Thyroid gland (tissue), 4 donors: Measurements from ENCODE around the gene CABP2. TPM values are rescaled to one million over a fixed set of nuclear protein-coding genes. Genes with fewer than 3 reads are reported as not detected.

Experiments used
- DNase-seq, 2 donors: peaks; one replicate each; pipeline ENCODE4 v3.0.0-alpha.2; 2019
- H3K27ac ChIP-seq, 3 donors: fragments of 200-600 bp; sonication (generic); 1 replicate in 2 of 3; 2 replicates in 1 of 3; pipeline ENCODE4 v1.5.1; 2016 to 2019; ENCODE audit warnings: mild to moderate bottlenecking in 1 of 3, moderate library complexity in 1 of 3
- H3K27me3 ChIP-seq: fragments of 200-600 bp; sonication (generic); one replicate; pipeline ENCODE4 v1.5.1; 2019
- H3K36me3 ChIP-seq, 2 donors: fragments of 200-600 bp; sonication (generic); one replicate each; pipeline ENCODE4 v1.5.1; 2016 to 2019
- H3K4me1 ChIP-seq, 2 donors: fragments of 200-600 bp; sonication (generic); one replicate each; pipeline ENCODE4 v1.5.1; 2017 to 2019
- H3K4me3 ChIP-seq, 3 donors: fragments of 200-600 bp; sonication (generic); replicated peaks in 1 of 3; 1 replicate in 2 of 3; 2 replicates in 1 of 3; pipeline ENCODE4 v1.5.1; 2016; ENCODE audit warnings: mild to moderate bottlenecking in 1 of 3
- H3K9me3 ChIP-seq: fragments of 200-600 bp; sonication (generic); one replicate; pipeline ENCODE4 v1.5.1; 2017
- POLR2A ChIP-seq, 2 donors: fragments of 450-650 bp; IDR thresholded peaks; one replicate each; pipeline ENCODE4 v1.6.1; 2017; ENCODE audit warnings: antibody characterized with exemption in 2 of 2, mild to moderate bottlenecking in 2 of 2, moderate library complexity in 1 of 2
- WGBS, 2 donors: methylation state at CpG; one replicate each; pipeline ENCODE4 v1.1.5; 2017; 5-methylcytosine and 5-hydroxymethylcytosine counted together
- intact Hi-C: fragments of 100-400 bp; cut with DNase I; formaldehyde crosslinking; loops from one replicate; pipeline ENCODE4 v1.15.1; 2023
- total RNA-seq, 4 donors: library from RNA; depleted of rRNA; stranded (reverse); fragments of >200 nt; gene quantifications; one replicate each; pipeline ENCODE4 v1.2.3, GENCODE V29; 2016
- TF ChIP-seq, protein P1 (sequence below), 6 experiments: fragments of 200-600 bp in 3 of 6; fragments of 450-650 bp in 3 of 6; sonication (generic) in 3 of 6; IDR thresholded peaks; one replicate each; pipeline ENCODE4 v1.5.1; 2016 to 2019; ENCODE audit warnings: antibody characterized with exemption in 6 of 6, mild to moderate bottlenecking in 2 of 6, inconsistent platforms in 1 of 6, moderate library complexity in 1 of 6

Gene CABP2
- total RNA-seq, 4 donors from 2014 or later: not detected

DNA sequence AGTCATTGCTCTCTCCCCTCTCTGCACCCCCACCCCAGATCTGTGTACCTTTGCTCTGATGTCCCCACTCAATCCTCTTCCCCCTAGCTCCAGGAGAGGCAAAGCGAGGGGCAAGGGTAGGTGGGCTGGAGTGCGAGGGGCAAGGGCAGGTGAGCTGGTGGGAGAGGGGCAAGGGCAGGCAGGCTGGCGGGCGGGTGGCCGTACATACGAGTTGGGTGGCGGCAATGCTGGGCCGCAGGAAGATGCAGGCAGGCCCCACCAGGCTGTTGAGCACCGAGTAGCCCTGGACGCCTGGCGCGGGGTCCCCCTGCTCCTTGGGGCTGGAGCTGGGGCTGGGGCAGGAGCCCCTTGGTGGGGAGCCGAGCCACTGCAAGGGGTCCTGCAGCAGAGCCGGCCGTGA, 908 bp downstream of the CABP2 start:
- no peaks in the 10 kb centered on the region for H3K27me3 ChIP-seq
- no peaks in the 10 kb centered on the region for H3K4me1 ChIP-seq
- WGBS, 2 donors: 93 to 95% methylated on average over 12 of the region's 15 CpGs
- H3K27ac ChIP-seq: no peak overlapping the region
- intact Hi-C loops: no loop called here
- H3K9me3 ChIP-seq: no peaks in the 10 kb centered on the region
- no peak for DNase-seq
- H3K4me3 ChIP-seq: no peak overlapping the region
- TF ChIP-seq, protein P1, sequence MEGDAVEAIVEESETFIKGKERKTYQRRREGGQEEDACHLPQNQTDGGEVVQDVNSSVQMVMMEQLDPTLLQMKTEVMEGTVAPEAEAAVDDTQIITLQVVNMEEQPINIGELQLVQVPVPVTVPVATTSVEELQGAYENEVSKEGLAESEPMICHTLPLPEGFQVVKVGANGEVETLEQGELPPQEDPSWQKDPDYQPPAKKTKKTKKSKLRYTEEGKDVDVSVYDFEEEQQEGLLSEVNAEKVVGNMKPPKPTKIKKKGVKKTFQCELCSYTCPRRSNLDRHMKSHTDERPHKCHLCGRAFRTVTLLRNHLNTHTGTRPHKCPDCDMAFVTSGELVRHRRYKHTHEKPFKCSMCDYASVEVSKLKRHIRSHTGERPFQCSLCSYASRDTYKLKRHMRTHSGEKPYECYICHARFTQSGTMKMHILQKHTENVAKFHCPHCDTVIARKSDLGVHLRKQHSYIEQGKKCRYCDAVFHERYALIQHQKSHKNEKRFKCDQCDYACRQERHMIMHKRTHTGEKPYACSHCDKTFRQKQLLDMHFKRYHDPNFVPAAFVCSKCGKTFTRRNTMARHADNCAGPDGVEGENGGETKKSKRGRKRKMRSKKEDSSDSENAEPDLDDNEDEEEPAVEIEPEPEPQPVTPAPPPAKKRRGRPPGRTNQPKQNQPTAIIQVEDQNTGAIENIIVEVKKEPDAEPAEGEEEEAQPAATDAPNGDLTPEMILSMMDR (IDR thresholded peaks at IDR 0.05): no peak
- no peak for TF ChIP-seq POLR2A (IDR thresholded peaks at IDR 0.05)
- no peaks in the 10 kb centered on the region for H3K36me3 ChIP-seq

DNA sequence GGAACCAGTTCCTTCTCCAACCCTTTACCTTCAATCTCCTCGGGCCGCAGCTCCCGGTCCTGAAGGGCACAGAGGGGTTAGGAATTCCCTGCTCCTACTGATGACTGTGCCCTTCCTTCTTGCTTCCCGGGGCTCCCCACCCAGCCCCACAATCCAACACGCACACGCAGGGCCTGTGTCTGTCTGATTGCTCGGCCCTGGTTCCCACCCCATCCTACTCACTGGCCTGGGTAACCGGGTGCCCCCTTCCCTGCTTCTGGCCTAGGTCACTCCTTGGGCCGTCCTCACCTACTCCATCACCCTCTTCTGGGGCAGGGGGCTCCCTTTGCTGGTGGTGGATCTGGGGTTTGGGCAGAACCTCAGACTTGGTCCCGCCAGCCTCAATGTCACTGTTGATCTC, 1.3 kb downstream of the CABP2 start:
- intact Hi-C loops: no loop called here
- 76 to 80% methylated on average over 10 of the region's 10 CpGs for WGBS, 2 donors

DNA sequence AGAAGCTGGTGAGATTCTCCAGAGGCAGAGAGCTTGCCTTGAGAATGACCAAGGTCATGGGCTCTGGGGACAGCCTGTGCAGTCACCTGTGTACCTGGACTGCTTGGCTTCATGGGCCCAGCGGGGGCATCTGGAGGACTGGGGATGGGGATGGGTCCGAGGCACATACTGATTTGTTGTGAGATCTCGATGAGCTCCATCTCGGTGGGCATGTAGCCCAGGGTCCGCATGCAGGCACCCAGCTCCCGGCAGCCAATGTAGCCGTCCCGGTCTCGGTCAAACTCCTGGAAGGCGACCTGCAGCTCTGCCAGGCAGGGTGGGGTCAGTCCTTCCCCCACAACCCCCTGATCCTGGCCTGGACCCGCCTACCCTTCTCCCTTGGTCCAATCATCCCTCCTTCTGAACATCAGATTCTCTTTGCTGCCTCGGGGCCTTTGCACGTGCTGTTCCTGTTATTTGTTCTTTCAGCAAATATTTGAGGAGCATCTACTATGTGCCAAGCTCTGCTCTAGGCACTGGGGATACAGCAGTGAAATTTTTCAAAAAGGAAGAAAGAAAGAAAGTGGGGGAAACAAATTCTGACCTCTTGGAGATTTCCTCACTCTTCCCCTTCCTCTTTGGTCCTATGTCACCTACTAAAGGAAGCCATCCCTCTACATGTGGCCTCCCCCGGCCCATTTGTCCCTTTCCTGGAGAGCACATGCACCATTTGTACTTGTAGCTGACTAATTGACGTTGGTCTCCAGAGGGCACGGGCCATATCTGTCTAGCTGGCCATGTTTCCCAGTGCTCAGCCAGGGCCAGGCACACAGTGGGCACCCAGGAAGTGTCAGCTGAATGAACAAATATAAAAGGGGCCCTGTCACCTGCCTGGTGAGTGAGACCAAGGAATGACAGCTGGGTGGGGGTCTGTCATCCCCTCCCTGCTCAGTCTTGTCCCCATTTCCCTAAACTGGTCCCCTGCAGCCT, 2.1 kb downstream of the CABP2 start:
- H3K9me3 ChIP-seq: no peaks in the 10 kb centered on the region
- H3K4me1 ChIP-seq: no peaks in the 10 kb centered on the region
- no peak overlapping the region for H3K27ac ChIP-seq
- no peak for DNase-seq
- no peak overlapping the region for H3K4me3 ChIP-seq
- TF ChIP-seq, protein P1 (IDR thresholded peaks at IDR 0.05): no peak
- TF ChIP-seq POLR2A (IDR thresholded peaks at IDR 0.05): no peak
- intact Hi-C loops: no loop called here
- 89 to 98% methylated on average over 13 to 15 of the region's 16 CpGs for WGBS, 2 donors
- H3K27me3 ChIP-seq: no peaks in the 10 kb centered on the region
- no peaks in the 10 kb centered on the region for H3K36me3 ChIP-seq

More for the DNA sequence above, 1.3 kb downstream of the CABP2 start:
- Histone ChIP-seq H3K9me3 (no peaks in the 10 kb centered on the region), H3K4me1 (no peaks in the 10 kb centered on the region), H3K27ac (no peak overlapping the region), H3K36me3 (no peaks in the 10 kb centered on the region), H3K27me3 (no peaks in the 10 kb centered on the region), H3K4me3 (no peak overlapping the region)
- no peak for TF ChIP-seq POLR2A (IDR thresholded peaks at IDR 0.05)
- TF ChIP-seq, protein P1 (IDR thresholded peaks at IDR 0.05): no peak
- no peak for DNase-seq

DNA sequence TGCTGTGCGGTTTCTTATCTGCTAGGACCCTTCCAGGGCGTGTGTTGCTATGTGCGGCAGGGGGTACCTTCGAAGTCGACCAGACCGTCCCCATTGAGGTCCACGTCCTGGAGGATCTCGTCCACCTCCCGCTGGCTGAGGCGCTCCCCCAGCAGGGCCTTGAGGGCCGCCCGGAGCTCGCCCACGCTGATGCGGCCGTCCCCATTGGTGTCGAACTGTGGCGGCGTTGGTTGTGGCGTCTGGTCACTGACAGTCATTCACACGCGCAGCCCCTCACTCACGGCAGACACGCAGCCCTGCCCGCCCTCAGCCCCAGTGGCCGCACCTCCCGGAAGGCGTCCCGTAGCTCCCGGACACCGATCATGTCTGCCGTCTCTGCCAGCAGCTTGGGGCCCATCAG, 3.5 kb downstream of the CABP2 start:
- TF ChIP-seq POLR2A (IDR thresholded peaks at IDR 0.05): no peak
- TF ChIP-seq, protein P1 (IDR thresholded peaks at IDR 0.05): no peak
- WGBS, 2 donors: 90 to 93% methylated on average over 25 to 29 of the region's 32 CpGs
- Histone ChIP-seq H3K27ac (no peak overlapping the region), H3K27me3 (no peaks in the 10 kb centered on the region), H3K9me3 (no peaks in the 10 kb centered on the region), H3K36me3 (no peaks in the 10 kb centered on the region), H3K4me1 (no peaks in the 10 kb centered on the region), H3K4me3 (no peak overlapping the region)
- intact Hi-C loops: no loop called here
- no peak for DNase-seq
